ENCODE measurements around the gene CNTNAP2. TPM values are rescaled to one million over a fixed set of nuclear protein-coding genes. Genes with fewer than 3 reads are reported as not detected.
"Not testable (repeated sequence)": the region's sequence is repeated elsewhere in the genome, so short reads cannot be mapped to it uniquely, and the experiment has no call there.

CNTNAP2 gene
- total and polyA plus RNA-seq, 4 donors = not detected

- no peak overlapping the region for H3K27ac ChIP-seq (ENCODE audit: low read depth in 1 of 2, low read length in 2 of 2)
- 94 to 96% methylated on average over 1 of the region's 1 CpG for WGBS, 2 donors
- H3K4me3 ChIP-seq (ENCODE audit: low read length in 2 of 2) = no peak overlapping the region
- intact Hi-C loops (cut with DNase I) = no loop called here
- H3K27me3 ChIP-seq (ENCODE audit: control insufficient read depth in 1 of 2, insufficient read depth in 2 of 2, low read length in 1 of 2) = no peaks in the 10 kb centered on the region
- H3K9me3 ChIP-seq (ENCODE audit: control insufficient read depth, low read length) = no peaks in the 10 kb centered on the region
- H3K36me3 ChIP-seq (ENCODE audit: control insufficient read depth in 1 of 2, insufficient read depth in 2 of 2, low read length in 1 of 2) = no peaks in the 10 kb centered on the region
- H3K4me1 ChIP-seq (ENCODE audit: control insufficient read depth in 1 of 2, insufficient read depth in 2 of 2, low read length in 2 of 2) = no peaks in the 10 kb centered on the region
- ATAC-seq (ENCODE audit: low FRiP score) = no peak
- DNase-seq = no peak
These were observed 762.3 kb downstream of the CNTNAP2 start for GRCh38 chr7:146878901-146879300.

GRCh38 chr7:146885231-146885630 is 768.6 kb downstream of the CNTNAP2 start:
- WGBS, 2 donors = 35 to 45% methylated on average over 2 of the region's 2 CpGs
- intact Hi-C loops (cut with DNase I) = no loop called here
- Histone ChIP-seq H3K9me3 (ENCODE audit: control insufficient read depth, low read length) (no peaks in the 10 kb centered on the region), H3K4me3 (ENCODE audit: low read length in 2 of 2) (no peak overlapping the region), H3K4me1 (ENCODE audit: control insufficient read depth in 1 of 2, insufficient read depth in 2 of 2, low read length in 2 of 2) (no peaks in the 10 kb centered on the region), H3K36me3 (ENCODE audit: control insufficient read depth in 1 of 2, insufficient read depth in 2 of 2, low read length in 1 of 2) (no peaks in the 10 kb centered on the region), H3K27me3 (ENCODE audit: control insufficient read depth in 1 of 2, insufficient read depth in 2 of 2, low read length in 1 of 2) (no peaks in the 10 kb centered on the region), H3K27ac (ENCODE audit: low read depth in 1 of 2, low read length in 2 of 2) (no peak overlapping the region)
- ATAC-seq (ENCODE audit: low FRiP score) (no peak), DNase-seq (no peak)

GRCh38 chr7:146889806-146890555 is 773.4 kb downstream of the CNTNAP2 start:
- no peaks in the 10 kb centered on the region for H3K27me3 ChIP-seq (ENCODE audit: control insufficient read depth in 1 of 2, insufficient read depth in 2 of 2, low read length in 1 of 2)
- intact Hi-C loops (cut with DNase I) = no loop called here
- no peak overlapping the region for H3K27ac ChIP-seq (ENCODE audit: low read depth in 1 of 2, low read length in 2 of 2)
- ATAC-seq (ENCODE audit: low FRiP score) (no peak), DNase-seq (no peak)
- H3K4me1 ChIP-seq (ENCODE audit: control insufficient read depth in 1 of 2, insufficient read depth in 2 of 2, low read length in 2 of 2) = no peaks in the 10 kb centered on the region
- H3K9me3 ChIP-seq (ENCODE audit: control insufficient read depth, low read length) = no peaks in the 10 kb centered on the region
- 61 to 74% methylated on average over 6 of the region's 6 CpGs for WGBS, 2 donors
- H3K36me3 ChIP-seq (ENCODE audit: control insufficient read depth in 1 of 2, insufficient read depth in 2 of 2, low read length in 1 of 2) = no peaks in the 10 kb centered on the region
- no peak overlapping the region for H3K4me3 ChIP-seq (ENCODE audit: low read length in 2 of 2)

GRCh38 chr7:146892151-146892550 is 775.5 kb downstream of the CNTNAP2 start:
- ATAC-seq (ENCODE audit: low FRiP score) (no peak), DNase-seq (no peak)
- Histone ChIP-seq H3K9me3 (ENCODE audit: control insufficient read depth, low read length) (no peaks in the 10 kb centered on the region), H3K36me3 (ENCODE audit: control insufficient read depth in 1 of 2, insufficient read depth in 2 of 2, low read length in 1 of 2) (no peaks in the 10 kb centered on the region), H3K4me3 (ENCODE audit: low read length in 2 of 2) (no peak overlapping the region), H3K27ac (ENCODE audit: low read depth in 1 of 2, low read length in 2 of 2) (no peak overlapping the region), H3K4me1 (ENCODE audit: control insufficient read depth in 1 of 2, insufficient read depth in 2 of 2, low read length in 2 of 2) (no peaks in the 10 kb centered on the region), H3K27me3 (ENCODE audit: control insufficient read depth in 1 of 2, insufficient read depth in 2 of 2, low read length in 1 of 2) (no peaks in the 10 kb centered on the region)
- 36% methylated on average over 2 of the region's 2 CpGs for WGBS, 2 donors
- intact Hi-C loops (cut with DNase I) = no loop called here

GRCh38 chr7:146894927-146895326 is 778.3 kb downstream of the CNTNAP2 start:
- no peak overlapping the region for H3K4me3 ChIP-seq (ENCODE audit: low read length in 2 of 2)
- no peak for ATAC-seq (ENCODE audit: low FRiP score)
- no peak for DNase-seq
- no peaks in the 10 kb centered on the region for H3K27me3 ChIP-seq (ENCODE audit: control insufficient read depth in 1 of 2, insufficient read depth in 2 of 2, low read length in 1 of 2)
- no peak overlapping the region for H3K27ac ChIP-seq (ENCODE audit: low read depth in 1 of 2, low read length in 2 of 2)
- no peaks in the 10 kb centered on the region for H3K9me3 ChIP-seq (ENCODE audit: control insufficient read depth, low read length)
- H3K4me1 ChIP-seq (ENCODE audit: control insufficient read depth in 1 of 2, insufficient read depth in 2 of 2, low read length in 2 of 2) = no peaks in the 10 kb centered on the region
- intact Hi-C loops (cut with DNase I) = no loop called here
- no peaks in the 10 kb centered on the region for H3K36me3 ChIP-seq (ENCODE audit: control insufficient read depth in 1 of 2, insufficient read depth in 2 of 2, low read length in 1 of 2)
- WGBS, 2 donors = 81 to 88% methylated on average over 3 of the region's 3 CpGs

- Histone ChIP-seq H3K9me3 (ENCODE audit: control insufficient read depth, low read length) (peaks cover 3% of the 10 kb centered on the region), H3K27me3 (ENCODE audit: control insufficient read depth in 1 of 2, insufficient read depth in 2 of 2, low read length in 1 of 2) (peaks cover 0 to 4% of the 10 kb centered on the region in 2 donors), H3K36me3 (ENCODE audit: control insufficient read depth in 1 of 2, insufficient read depth in 2 of 2, low read length in 1 of 2) (no peaks in the 10 kb centered on the region), H3K27ac (ENCODE audit: low read depth in 1 of 2, low read length in 2 of 2) (no peak overlapping the region), H3K4me3 (ENCODE audit: low read length in 2 of 2) (no peak overlapping the region), H3K4me1 (ENCODE audit: control insufficient read depth in 1 of 2, insufficient read depth in 2 of 2, low read length in 2 of 2) (no peaks in the 10 kb centered on the region)
- intact Hi-C loops (cut with DNase I) = no loop called here
- WGBS, 2 donors = 0 to 41% methylated on average over 1 of the region's 1 CpG
- no peak for ATAC-seq (ENCODE audit: low FRiP score)
- no peak for DNase-seq
These were observed 785.7 kb downstream of the CNTNAP2 start for GRCh38 chr7:146902266-146902665.

GRCh38 chr7:146902728-146903127 is 786.1 kb downstream of the CNTNAP2 start:
- Histone ChIP-seq H3K4me1 (ENCODE audit: control insufficient read depth in 1 of 2, insufficient read depth in 2 of 2, low read length in 2 of 2) (no peaks in the 10 kb centered on the region), H3K36me3 (ENCODE audit: control insufficient read depth in 1 of 2, insufficient read depth in 2 of 2, low read length in 1 of 2) (no peaks in the 10 kb centered on the region), H3K27ac (ENCODE audit: low read depth in 1 of 2, low read length in 2 of 2) (no peak overlapping the region), H3K27me3 (ENCODE audit: control insufficient read depth in 1 of 2, insufficient read depth in 2 of 2, low read length in 1 of 2) (peaks cover 0 to 4% of the 10 kb centered on the region in 2 donors), H3K4me3 (ENCODE audit: low read length in 2 of 2) (no peak overlapping the region), H3K9me3 (ENCODE audit: control insufficient read depth, low read length) (peaks cover 3% of the 10 kb centered on the region)
- DNase-seq (no peak), ATAC-seq (ENCODE audit: low FRiP score) (no peak)
- WGBS, 2 donors = 87 to 88% methylated on average over 8 of the region's 8 CpGs
- intact Hi-C loops (cut with DNase I) = no loop called here

GRCh38 chr7:146905746-146906145 is 789.1 kb downstream of the CNTNAP2 start:
- 96% methylated on average over 22 to 24 of the region's 24 CpGs for WGBS, 2 donors

GRCh38 chr7:146922782-146923181 is 806.2 kb downstream of the CNTNAP2 start:
- WGBS, 2 donors = 29 to 45% methylated on average over 2 of the region's 2 CpGs

More at GRCh38 chr7:146905746-146906145, 789.1 kb downstream of the CNTNAP2 start:
- H3K4me1 ChIP-seq (ENCODE audit: control insufficient read depth in 1 of 2, insufficient read depth in 2 of 2, low read length in 2 of 2); H3K27ac ChIP-seq (ENCODE audit: low read depth in 1 of 2, low read length in 2 of 2); H3K4me3 ChIP-seq (ENCODE audit: low read length in 2 of 2); ATAC-seq (ENCODE audit: low FRiP score); H3K27me3 ChIP-seq (ENCODE audit: control insufficient read depth in 1 of 2, insufficient read depth in 2 of 2, low read length in 1 of 2); intact Hi-C loops (cut with DNase I); DNase-seq; H3K36me3 ChIP-seq (ENCODE audit: control insufficient read depth in 1 of 2, insufficient read depth in 2 of 2, low read length in 1 of 2); H3K9me3 ChIP-seq (ENCODE audit: control insufficient read depth, low read length): not testable (repeated sequence)

More at GRCh38 chr7:146922782-146923181, 806.2 kb downstream of the CNTNAP2 start:
- ATAC-seq (ENCODE audit: low FRiP score) = no peak
- H3K4me1 ChIP-seq (ENCODE audit: control insufficient read depth in 1 of 2, insufficient read depth in 2 of 2, low read length in 2 of 2) = no peaks in the 10 kb centered on the region
- H3K27me3 ChIP-seq (ENCODE audit: control insufficient read depth in 1 of 2, insufficient read depth in 2 of 2, low read length in 1 of 2) = no peaks in the 10 kb centered on the region
- H3K4me3 ChIP-seq (ENCODE audit: low read length in 2 of 2) = no peak overlapping the region
- intact Hi-C loops (cut with DNase I) = no loop called here
- no peak overlapping the region for H3K27ac ChIP-seq (ENCODE audit: low read depth in 1 of 2, low read length in 2 of 2)
- H3K9me3 ChIP-seq (ENCODE audit: control insufficient read depth, low read length) = no peaks in the 10 kb centered on the region
- DNase-seq = no peak
- no peaks in the 10 kb centered on the region for H3K36me3 ChIP-seq (ENCODE audit: control insufficient read depth in 1 of 2, insufficient read depth in 2 of 2, low read length in 1 of 2)

Data from aorta (tissue), 5 donors.